ENCODE results near the gene SLIT3.

Gene SLIT3

GRCh38 chr5:168985454-168985853 lies 315.5 kb downstream of the SLIT3 start:
- DNase-seq: no peak

DNA sequence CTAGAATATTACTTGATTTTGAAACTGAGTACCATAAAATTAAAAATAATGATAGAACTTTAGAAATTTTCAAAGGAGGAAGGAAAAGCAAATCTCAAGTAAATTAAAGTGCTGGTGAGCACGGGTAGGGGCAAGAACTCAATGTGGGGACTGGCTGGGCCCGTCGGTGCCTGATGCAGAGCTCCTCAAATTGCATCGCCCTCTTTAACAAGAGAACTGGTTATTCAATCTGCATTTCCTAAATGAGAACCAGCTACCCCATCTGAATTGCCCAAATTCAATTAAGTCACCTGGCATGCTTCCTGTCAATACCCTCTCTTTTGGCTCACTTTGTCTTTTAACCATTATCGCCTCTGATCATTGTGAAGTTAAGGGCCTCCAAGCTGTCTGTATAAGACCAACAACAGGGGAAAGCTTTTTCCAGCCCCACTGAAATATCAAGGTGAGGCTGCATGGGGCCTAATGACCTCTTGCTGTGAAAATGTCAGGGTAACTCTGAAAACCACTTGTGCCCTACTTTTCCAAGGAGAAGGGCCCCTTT lies 316.7 kb downstream of the SLIT3 start:
- no peak for DNase-seq

- no peak for DNase-seq
Measured at GRCh38 chr5:168979135-168979534, 321.8 kb downstream of the SLIT3 start.

DNA sequence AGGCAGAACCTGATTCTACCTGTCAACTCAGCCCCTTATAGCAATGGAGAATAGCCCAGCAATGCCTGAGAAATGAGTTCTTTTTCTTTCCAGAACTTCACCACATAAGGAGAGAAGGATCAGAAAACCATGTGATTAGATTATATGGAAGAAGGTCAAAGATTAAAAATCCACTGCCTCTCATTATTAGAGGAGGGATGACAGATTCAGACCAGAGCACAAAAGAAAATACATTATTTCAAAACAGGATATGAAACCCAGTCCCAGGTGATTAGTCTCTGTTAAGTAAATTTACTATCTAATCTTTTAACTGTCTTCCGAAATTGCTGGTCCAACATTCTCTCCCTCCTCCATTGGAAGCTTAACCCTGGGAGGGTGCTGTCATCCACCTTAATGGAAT lies 322.4 kb downstream of the SLIT3 start:
- DNase-seq: no peak

- no peak for DNase-seq
Measured at GRCh38 chr5:168978015-168978414, 322.9 kb downstream of the SLIT3 start.

DNA sequence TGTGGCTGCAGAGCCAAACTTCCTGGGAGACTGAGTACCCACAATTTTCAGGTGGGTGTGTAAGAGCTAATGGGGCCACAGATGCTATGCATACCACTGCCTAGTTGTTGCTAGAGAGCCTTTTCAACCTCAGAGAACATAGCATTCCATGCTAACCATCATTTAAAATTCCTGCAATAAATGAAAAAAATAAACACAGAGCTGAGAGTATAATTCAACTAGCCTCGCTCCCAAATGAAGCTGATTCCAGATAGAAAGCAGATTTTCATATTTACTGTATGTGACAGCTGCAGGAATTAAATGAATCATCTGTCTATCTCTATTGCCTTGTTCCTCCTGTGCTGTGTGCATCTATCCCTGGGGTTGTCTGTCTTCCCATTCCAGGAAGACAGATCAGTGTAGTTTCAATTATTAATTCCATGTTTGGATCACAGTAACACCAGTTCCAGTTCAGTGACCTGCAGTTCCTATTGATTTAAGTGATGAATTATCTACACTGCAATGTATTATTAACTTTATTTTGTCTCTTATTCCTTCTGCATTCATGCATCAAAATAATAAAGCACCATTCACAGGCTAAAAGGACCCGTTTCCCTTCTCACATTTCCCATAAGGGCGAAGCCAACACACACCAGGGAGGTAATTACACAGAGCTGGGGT lies 324.5 kb downstream of the SLIT3 start:
- DNase-seq: no peak

GRCh38 chr5:168975331-168975730 lies 325.6 kb downstream of the SLIT3 start:
- DNase-seq: no peak

DNA sequence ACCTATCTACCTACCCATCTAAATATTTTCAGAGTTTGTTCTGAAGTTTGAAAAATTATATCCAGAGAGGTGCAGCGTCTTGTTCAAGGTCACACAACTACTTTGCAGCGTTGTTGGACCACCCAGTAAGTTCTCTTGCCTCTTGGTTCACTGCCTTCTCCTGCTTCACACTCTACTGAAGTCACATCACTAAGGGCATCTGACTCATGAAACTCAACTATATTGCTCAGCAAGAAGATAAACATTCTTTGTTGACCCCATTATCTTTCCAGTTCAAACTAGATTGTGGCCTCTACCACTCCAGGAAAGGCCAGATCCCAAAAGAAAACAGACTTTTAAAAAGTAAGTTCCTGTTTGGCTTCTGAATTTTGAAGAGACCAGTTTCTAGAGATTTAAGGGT lies 326.9 kb downstream of the SLIT3 start:
- DNase-seq: no peak

GRCh38 chr5:168972731-168973130 lies 328.2 kb downstream of the SLIT3 start:
- DNase-seq: no peak

- no peak for DNase-seq
Measured at GRCh38 chr5:168971100-168971499, 329.8 kb downstream of the SLIT3 start.

DNA sequence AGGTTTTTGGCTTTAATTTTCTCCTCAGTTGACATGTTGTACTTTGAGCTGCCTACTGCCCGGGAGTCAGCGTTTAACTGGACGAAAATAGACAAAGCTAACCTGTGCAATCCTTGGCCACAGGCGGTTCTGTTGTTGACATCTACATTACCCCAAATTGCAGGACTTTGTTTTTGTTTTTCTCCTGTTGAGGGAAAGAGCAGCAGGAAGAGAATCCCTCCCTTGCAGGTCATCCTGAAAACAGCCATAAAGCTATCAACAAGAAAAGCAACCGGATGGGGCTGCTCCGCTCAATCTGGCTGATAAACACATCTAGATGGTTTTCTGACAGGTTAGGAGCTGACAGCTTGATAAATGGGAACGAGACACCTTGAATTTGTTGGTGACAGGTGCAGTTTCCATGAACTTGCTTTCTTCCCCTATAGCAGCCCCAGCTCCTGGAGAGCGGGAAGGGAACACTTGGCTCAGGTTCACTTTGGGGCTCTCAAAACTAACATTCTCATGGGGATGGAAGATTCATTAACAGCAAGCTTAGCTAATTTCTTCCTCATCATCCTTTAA lies 331.5 kb downstream of the SLIT3 start:
- no peak for DNase-seq

DNA sequence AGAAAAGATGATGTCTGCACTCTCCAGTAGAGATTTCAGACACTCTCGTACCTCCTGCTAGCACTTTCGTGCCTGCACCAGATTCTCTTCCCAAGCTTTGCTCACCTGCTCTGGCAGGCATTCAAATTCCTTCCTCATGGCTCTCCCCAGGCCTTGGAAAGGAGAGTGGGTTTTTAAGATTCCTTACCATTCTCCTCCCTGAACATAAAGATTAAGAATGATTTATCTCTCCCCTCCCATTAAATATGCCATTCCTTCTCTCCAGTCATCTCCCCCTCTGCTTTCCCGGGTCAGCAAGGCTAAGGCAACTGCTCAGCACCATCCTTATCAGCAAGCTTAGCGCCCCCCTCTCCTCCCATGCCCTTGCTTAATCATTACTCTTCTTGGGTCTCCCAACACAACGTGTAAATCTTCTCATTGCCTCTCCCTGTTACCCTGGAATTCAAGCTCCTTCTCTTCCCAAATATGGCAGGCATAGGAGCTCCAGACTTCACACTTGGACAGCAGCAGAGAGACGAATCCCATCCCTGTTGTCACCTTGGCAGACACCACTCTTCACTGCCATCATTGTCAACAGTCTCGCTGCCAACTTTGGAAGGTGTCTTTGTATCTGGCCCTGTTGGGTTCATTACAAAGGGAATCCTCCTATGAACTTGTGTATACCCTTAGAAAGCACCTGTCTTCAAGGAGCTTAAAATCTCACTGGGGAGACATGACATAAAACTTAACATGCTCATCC lies 332.9 kb downstream of the SLIT3 start:
- no peak for DNase-seq

GRCh38 chr5:168965638-168966037 lies 335.3 kb downstream of the SLIT3 start:
- no peak for DNase-seq

GRCh38 chr5:168964182-168964581 lies 336.8 kb downstream of the SLIT3 start:
- no peak for DNase-seq

GRCh38 chr5:168962306-168962705 lies 338.6 kb downstream of the SLIT3 start:
- no peak for DNase-seq

- DNase-seq: no peak
Measured at GRCh38 chr5:168961681-168962080, 339.3 kb downstream of the SLIT3 start.

- no peak for DNase-seq
Measured at GRCh38 chr5:168960497-168960896, 340.4 kb downstream of the SLIT3 start.

GRCh38 chr5:168953351-168953750 lies 347.6 kb downstream of the SLIT3 start:
- DNase-seq: no peak

DNA sequence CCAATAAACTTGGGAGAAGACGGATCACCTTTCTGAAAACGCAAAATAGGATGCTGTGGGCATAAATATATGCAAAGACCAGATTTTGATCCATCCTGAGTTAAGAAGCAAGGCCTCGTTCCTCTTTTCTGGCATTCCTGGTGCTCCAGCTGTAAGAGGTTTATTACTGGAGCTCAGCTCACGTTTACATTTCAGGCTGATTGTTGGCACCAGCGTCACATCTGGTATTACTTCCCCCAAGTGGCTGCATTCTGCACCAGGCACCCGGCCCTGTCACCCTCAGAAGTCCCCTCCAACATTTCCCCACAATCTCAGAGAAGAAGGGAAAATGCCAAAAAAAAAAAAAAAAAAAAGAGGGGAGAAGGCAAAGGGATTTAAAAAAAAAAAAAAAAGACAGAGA lies 348.7 kb downstream of the SLIT3 start:
- no peak for DNase-seq

DNA sequence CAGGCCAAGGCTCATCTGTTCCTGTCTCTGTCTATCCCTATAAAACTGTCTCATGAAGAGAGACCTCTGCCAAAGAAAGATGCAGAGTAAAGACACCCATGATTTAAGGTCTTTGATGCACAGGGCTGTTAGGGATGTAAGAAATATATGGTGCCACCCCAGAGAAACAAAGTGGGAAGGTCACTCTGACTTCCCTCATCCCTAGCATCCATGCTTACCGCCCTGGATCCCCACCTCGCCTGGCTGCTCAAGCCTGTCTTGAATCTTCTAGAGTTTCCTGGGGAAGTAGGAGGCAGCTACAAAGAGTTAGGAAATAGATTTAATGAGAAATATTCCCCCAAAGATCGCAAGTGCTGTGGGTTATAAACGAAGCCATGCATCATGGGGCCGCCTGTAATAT lies 349.2 kb downstream of the SLIT3 start:
- no peak for DNase-seq

DNA sequence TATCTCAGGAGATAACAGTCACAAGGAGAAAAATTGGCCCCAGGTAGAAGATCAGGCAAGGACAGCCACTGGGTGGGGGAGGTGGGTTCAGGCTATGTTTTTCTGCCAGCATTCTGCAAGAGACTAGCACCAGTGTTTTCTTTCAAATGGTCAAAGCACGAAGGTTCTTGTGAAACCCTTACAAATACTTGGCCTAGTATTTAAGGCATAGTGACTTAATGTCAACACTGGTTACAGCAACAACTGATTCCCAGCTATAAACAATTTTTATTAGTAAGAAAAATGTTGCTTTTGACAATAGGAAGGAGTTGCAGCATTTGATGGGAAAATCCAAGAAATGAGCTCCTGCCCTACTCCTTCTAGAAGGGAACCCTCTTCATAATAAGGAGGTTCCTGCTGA lies 349.6 kb downstream of the SLIT3 start:
- DNase-seq: no peak

- no peak for DNase-seq
Measured at GRCh38 chr5:168950241-168950951, 350.5 kb downstream of the SLIT3 start.

- no peak for DNase-seq
Measured at GRCh38 chr5:168948746-168949145, 352.2 kb downstream of the SLIT3 start.

All from NCI-H2171 (cell line).